Activated naive CD4-positive, alpha-beta T cell treated with Interleukin-2 at 50 U/mL for 16 hours (primary cell): Measurements from ENCODE around the gene METTL27.
"Not testable (repeated sequence)": the region's sequence is repeated elsewhere in the genome, so short reads cannot be mapped to it uniquely, and the experiment has no call there.

Experiments
- DNase-seq: peaks from one replicate; pipeline ENCODE4 v3.0.0-alpha.2; 2020

METTL27 gene

GRCh38 chr7:73838642-73839041, 3.7 kb downstream of the METTL27 start:
- no peak for DNase-seq

DNA sequence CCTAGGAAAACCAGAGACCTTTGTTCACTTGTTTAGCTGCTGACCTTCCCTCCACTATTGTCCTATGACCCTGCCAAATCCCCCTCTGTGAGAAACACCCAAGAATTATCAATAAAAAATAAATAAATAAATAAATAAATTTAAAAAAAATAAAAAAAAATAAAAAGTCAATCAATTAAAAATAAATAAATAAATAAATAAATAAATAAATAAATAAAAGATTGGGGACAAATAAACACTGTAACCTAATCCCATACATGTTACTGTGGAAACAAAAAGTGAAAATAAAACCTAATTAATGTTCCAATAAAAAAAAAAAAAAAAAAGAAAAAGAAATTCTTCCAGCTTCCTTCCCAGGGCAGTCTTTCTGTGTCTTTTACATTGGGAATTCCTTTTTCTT, 5.1 kb downstream of the METTL27 start:
- not testable (repeated sequence) for DNase-seq

GRCh38 chr7:73834626-73835191, 7.6 kb downstream of the METTL27 start:
- DNase-seq: no peak

DNA sequence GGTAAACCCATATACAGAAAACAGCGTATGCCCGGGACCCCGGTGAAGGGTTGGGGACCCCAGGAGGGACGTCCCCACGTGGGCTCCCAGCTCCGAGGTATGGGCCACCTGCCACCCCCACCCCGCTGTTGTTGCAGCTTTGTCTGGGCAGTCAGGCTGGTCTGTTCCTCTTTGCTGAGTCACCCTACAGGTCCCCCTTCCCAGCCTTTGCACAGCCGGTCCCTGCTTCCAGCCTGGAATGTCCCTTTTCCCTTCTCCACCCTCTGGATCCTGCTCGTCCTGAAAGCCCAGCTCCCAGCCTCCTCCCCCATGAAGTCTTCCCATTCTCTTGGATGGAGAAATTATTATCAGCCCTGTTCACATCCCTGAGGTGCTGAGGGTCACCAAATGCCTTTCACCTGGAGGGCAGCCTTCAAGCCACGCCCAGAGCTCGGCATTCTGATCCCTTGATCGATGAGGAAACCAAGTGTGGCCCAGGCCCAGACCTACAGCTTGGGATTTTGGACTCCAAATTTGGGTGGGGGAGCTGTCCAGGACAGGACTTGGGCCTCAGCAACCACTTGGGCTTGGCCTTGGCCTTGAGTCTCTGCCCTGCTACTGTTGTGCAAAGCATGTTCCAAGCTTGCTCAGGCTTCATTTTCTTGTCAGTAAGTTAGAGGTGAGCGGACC, 8.9 kb downstream of the METTL27 start:
- DNase-seq: no peak

GRCh38 chr7:73832806-73833205, 9.5 kb downstream of the METTL27 start:
- DNase-seq: no peak

DNA sequence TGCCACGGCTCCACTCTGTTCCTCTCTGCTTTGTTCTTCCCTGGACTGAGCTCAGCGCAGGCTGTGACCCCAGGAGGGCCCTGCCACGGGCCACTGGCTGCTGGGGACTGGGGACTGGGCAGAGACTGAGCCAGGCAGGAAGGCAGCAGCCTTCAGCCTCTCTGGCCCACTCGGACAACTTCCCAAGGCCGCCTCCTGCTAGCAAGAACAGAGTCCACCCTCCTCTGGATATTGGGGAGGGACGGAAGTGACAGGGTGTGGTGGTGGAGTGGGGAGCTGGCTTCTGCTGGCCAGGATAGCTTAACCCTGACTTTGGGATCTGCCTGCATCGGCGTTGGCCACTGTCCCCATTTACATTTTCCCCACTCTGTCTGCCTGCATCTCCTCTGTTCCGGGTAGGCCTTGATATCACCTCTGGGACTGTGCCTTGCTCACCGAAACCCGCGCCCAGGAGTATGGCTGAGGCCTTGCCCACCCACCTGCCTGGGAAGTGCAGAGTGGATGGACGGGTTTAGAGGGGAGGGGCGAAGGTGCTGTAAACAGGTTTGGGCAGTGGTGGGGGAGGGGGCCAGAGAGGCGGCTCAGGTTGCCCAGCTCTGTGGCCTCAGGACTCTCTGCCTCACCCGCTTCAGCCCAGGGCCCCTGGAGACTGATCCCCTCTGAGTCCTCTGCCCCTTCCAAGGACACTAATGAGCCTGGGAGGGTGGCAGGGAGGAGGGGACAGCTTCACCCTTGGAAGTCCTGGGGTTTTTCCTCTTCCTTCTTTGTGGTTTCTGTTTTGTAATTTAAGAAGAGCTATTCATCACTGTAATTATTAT, 10.3 kb downstream of the METTL27 start:
- no peak for DNase-seq

DNA sequence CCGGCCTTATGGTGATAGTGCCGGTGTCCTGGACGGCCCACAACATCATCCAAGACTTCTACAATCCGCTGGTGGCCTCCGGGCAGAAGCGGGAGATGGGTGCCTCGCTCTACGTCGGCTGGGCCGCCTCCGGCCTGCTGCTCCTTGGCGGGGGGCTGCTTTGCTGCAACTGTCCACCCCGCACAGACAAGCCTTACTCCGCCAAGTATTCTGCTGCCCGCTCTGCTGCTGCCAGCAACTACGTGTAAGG, 10.8 kb downstream of the METTL27 start:
- no peak for DNase-seq

DNA sequence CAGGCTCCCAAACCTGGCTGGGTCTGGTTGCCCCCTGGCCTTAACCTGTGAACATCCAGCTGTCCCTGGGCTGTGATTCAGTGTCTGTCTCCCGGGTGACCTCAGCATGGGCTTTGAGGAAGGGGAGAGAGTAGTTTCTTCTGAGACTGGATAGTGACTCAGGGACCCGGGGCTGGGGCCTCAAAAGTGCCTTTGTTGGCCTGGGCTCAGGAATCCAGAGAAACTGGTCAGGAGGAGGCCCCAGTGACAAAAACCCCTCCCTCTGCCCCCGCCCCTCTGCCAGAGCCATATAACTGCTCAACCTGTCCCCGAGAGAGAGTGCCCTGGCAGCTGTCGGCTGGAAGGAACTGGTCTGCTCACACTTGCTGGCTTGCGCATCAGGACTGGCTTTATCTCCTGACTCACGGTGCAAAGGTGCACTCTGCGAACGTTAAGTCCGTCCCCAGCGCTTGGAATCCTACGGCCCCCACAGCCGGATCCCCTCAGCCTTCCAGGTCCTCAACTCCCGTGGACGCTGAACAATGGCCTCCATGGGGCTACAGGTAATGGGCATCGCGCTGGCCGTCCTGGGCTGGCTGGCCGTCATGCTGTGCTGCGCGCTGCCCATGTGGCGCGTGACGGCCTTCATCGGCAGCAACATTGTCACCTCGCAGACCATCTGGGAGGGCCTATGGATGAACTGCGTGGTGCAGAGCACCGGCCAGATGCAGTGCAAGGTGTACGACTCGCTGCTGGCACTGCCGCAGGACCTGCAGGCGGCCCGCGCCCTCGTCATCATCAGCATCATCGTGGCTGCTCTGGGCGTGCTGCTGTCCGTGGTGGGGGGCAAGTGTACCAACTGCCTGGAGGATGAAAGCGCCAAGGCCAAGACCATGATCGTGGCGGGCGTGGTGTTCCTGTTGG, 11.4 kb downstream of the METTL27 start, which contains the start of gene CLDN4:
Gene CLDN4, plus strand, starts transcription at position 316 of the 903 bp plus-strand sequence. Its CDS starts 206 bp downstream, at position 522.
- no peak for DNase-seq

GRCh38 chr7:73829921-73830680, 12.2 kb downstream of the METTL27 start:
- no peak for DNase-seq

GRCh38 chr7:73829505-73829904, 12.8 kb downstream of the METTL27 start:
- DNase-seq: no peak

- no peak for DNase-seq
These were observed 13.3 kb downstream of the METTL27 start for GRCh38 chr7:73828972-73829371.

- DNase-seq: no peak
These were observed 14.1 kb downstream of the METTL27 start for GRCh38 chr7:73828107-73828803.

GRCh38 chr7:73827567-73828106, 14.7 kb downstream of the METTL27 start:
- DNase-seq: no peak

DNA sequence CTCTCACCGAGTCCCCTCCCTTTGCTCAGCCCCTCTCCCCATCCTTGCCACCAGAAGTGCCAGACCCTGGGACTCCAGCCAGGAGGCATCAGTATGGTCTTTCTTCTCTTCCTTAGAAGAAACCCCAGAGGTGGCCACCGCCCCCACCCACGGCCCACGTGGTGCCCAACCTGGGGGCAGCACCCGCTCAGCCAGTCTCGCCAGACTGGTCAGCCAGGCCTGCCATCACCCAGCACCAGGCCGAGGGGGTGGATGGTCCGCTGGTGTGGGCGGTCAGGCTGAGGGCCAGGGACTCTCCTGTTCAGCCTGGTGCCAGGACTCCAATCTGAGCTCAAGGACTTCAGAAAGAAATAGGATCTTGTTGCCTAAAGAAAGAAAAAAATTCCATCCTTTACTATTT, 17.3 kb downstream of the METTL27 start:
- DNase-seq: no peak

DNA sequence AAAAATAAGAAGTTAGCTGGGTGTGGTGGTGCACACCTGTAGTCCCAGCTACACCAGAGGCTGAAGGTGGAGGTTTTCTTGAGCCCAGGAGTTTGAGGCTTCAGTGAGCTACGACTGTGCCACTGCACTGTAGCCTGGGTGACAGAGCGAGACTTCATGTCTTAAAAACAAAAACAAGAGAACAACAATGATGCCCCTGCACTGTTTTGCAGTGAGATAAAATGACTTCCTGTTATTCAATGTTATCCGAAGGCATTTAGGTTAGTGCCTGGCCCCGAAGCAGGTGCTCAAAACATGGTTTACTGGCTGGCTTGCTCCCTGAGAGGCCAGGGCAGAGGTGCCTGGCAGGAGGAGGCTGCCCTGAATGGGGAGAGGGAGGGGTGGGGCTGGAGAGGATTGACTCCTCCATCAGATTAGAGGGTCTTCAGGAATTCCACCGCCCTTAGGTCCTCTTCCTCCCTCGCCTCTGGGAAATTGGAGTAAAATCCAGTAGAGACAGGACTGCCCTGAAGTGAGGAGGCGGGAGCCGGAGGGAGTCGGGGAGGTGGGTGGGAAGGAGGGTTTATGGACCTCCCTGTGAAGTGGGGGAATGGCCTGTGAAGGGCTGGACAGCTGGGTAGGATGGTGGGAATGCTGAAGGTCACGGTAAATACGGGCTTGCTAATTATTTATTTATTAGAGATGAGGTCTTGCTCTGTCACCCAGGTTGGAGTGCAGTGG, 18.3 kb downstream of the METTL27 start:
- DNase-seq: no peak

GRCh38 chr7:73823257-73823656, 19.1 kb downstream of the METTL27 start:
- no peak for DNase-seq

GRCh38 chr7:73822319-73823173, 19.8 kb downstream of the METTL27 start:
- no peak for DNase-seq

DNA sequence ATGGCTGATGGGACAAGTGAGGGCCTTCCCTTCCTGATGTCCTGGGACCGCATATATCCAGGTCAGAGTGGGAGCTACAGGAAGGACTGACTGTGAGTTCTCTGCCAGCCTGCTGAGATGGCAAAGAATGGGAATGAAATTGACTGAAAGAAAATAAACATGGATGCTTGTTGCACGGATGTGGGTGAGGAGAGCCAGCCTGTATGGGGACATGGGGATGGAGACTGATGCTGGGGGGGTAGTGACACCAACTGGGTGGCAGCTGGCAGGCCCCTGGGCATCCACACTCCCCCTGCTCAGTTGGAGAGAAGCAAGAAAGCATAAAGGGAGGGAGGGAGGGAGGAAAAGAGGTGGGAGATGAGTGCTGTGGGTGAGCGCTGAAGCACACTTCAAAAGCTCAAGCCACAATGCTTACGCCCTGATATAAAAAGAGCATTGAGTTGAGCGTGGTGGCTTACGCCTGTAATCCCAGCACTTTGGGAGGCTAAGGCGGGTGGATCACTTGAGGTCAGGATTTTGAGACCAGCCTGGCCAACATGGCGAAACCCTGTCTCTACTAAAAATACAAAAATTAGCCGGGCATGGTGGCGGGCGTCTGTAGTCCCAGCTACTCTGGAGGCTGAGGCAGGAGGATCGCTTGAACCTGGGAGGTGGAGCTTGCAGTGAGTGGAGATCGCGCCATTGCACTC, 20.6 kb downstream of the METTL27 start:
- DNase-seq: not testable (repeated sequence)

- DNase-seq: no peak
These were observed 22.3 kb downstream of the METTL27 start for GRCh38 chr7:73820013-73820412.
